Stimulated activated CD4-positive, alpha-beta T cell treated with anti-CD3 and anti-CD28 coated beads, TNF-alpha, amount 100 ng/mL, for 24 hours (primary cell): ENCODE results near the gene FAM131C.

Source experiments
- DNase-seq, 3 experiments: peaks; one replicate each; pipeline ENCODE4 v3.0.0-alpha.2; 2020; ENCODE audit warnings: low read depth in 3 of 3

The FAM131C gene

GRCh38 chr1:16101623-16102022 lies 28.2 kb upstream of the FAM131C start:
- DNase-seq = no peak

GRCh38 chr1:16099412-16099811 lies 26.0 kb upstream of the FAM131C start:
- DNase-seq = no peak

- no peak for DNase-seq
Measured at GRCh38 chr1:16095447-16095846, 22.0 kb upstream of the FAM131C start.

GRCh38 chr1:16094453-16095158 lies 21.2 kb upstream of the FAM131C start:
- no peak for DNase-seq

GRCh38 chr1:16093611-16094010 lies 20.2 kb upstream of the FAM131C start:
- no peak for DNase-seq

- no peak for DNase-seq
Measured at GRCh38 chr1:16092923-16093511, 19.6 kb upstream of the FAM131C start.

- DNase-seq = no peak
Measured at GRCh38 chr1:16092097-16092922, 18.9 kb upstream of the FAM131C start.

- DNase-seq = no peak
Measured at GRCh38 chr1:16091296-16091695, 17.8 kb upstream of the FAM131C start.

GRCh38 chr1:16090076-16090826 lies 16.8 kb upstream of the FAM131C start:
- DNase-seq = no peak

GRCh38 chr1:16088996-16089395 lies 15.5 kb upstream of the FAM131C start:
- DNase-seq = no peak

- DNase-seq = no peak
Measured at GRCh38 chr1:16088351-16088911, 15.0 kb upstream of the FAM131C start.

GRCh38 chr1:16087733-16088132 lies 14.3 kb upstream of the FAM131C start:
- DNase-seq = no peak

- DNase-seq = no peak
Measured at GRCh38 chr1:16085522-16085921, 12.1 kb upstream of the FAM131C start.

GRCh38 chr1:16083486-16083885 lies 10.0 kb upstream of the FAM131C start:
- DNase-seq = no peak

- DNase-seq = peak; percentile 35 to 69 (median 46)
Measured at GRCh38 chr1:16082283-16083038, 9.0 kb upstream of the FAM131C start.

GRCh38 chr1:16081636-16082035 lies 8.2 kb upstream of the FAM131C start:
- DNase-seq = no peak

- no peak for DNase-seq
Measured at GRCh38 chr1:16080422-16081150, 7.1 kb upstream of the FAM131C start.

- DNase-seq = peak; percentile 51 to 71 (median 62)
Measured at GRCh38 chr1:16078925-16079656, 5.6 kb upstream of the FAM131C start.

GRCh38 chr1:16077406-16078245 lies 4.2 kb upstream of the FAM131C start:
- DNase-seq = no peak
